ENCODE results near the gene SMYD4.

Gene SMYD4

GRCh38 chr17:1732833-1733321, 96.8 kb downstream of the SMYD4 start:
- Histone ChIP-seq H4K20me1 (ENCODE audit: control insufficient read depth, insufficient read depth, low read depth, low read length) (no peaks in the 10 kb centered on the region), H3K36me3 (ENCODE audit: control insufficient read depth, low read length) (peaks cover 58% of the 10 kb centered on the region), H3K79me2 (ENCODE audit: control insufficient read depth, low read length) (peaks cover 47% of the 10 kb centered on the region), H3K4me3 (ENCODE audit: low read length) (peak overlapping the region; percentile 77), H3K4me2 (ENCODE audit: low read length) (peak overlapping the region; percentile 98), H3K9me2 (replicated peaks; ENCODE audit: control insufficient read depth, low read length) (no peaks in the 10 kb centered on the region), H3K27ac (ENCODE audit: low read depth, low read length) (peak overlapping the region; percentile 99), H3F3A (ENCODE audit: control insufficient read depth, insufficient read depth) (peaks cover 23% of the 10 kb centered on the region), H3K9me3 (ENCODE audit: control insufficient read depth, insufficient read depth, low read length) (no peaks in the 10 kb centered on the region), H3K4me1 (ENCODE audit: control insufficient read depth, low read length) (peaks cover 92% of the 10 kb centered on the region), H3K27me3 (ENCODE audit: control insufficient read depth, low read length) (no peaks in the 10 kb centered on the region)
- TF ChIP-seq EZH2phosphoT487 (IDR thresholded peaks at IDR 0.05; ENCODE audit: borderline replicate concordance, low read length) (no peak), CTCF (IDR thresholded peaks at IDR 0.05; ENCODE audit: low read depth, low read length, poor library complexity, severe bottlenecking) (no peak)

- Histone ChIP-seq H4K20me1 (ENCODE audit: control insufficient read depth, insufficient read depth, low read depth, low read length) (no peaks in the 10 kb centered on the region), H3K9me2 (replicated peaks; ENCODE audit: control insufficient read depth, low read length) (no peaks in the 10 kb centered on the region), H3K27me3 (ENCODE audit: control insufficient read depth, low read length) (no peaks in the 10 kb centered on the region), H3K4me2 (ENCODE audit: low read length) (peak overlapping the region; percentile 98), H3K4me3 (ENCODE audit: low read length) (peak overlapping the region; percentile 77), H3K9me3 (ENCODE audit: control insufficient read depth, insufficient read depth, low read length) (no peaks in the 10 kb centered on the region), H3K79me2 (ENCODE audit: control insufficient read depth, low read length) (peaks cover 52% of the 10 kb centered on the region), H3K36me3 (ENCODE audit: control insufficient read depth, low read length) (peaks cover 58% of the 10 kb centered on the region), H3K4me1 (ENCODE audit: control insufficient read depth, low read length) (peaks cover 97% of the 10 kb centered on the region), H3F3A (ENCODE audit: control insufficient read depth, insufficient read depth) (peaks cover 23% of the 10 kb centered on the region), H3K27ac (ENCODE audit: low read depth, low read length) (peak overlapping the region; percentile 99)
- TF ChIP-seq CTCF (IDR thresholded peaks at IDR 0.05; ENCODE audit: low read depth, low read length, poor library complexity, severe bottlenecking) (no peak), EZH2phosphoT487 (IDR thresholded peaks at IDR 0.05; ENCODE audit: borderline replicate concordance, low read length) (no peak)
Measured at GRCh38 chr17:1732241-1732832, 97.4 kb downstream of the SMYD4 start.

GRCh38 chr17:1731194-1731506, 98.6 kb downstream of the SMYD4 start:
- Histone ChIP-seq H3K36me3 (ENCODE audit: control insufficient read depth, low read length) (peaks cover 62% of the 10 kb centered on the region), H3K4me1 (ENCODE audit: control insufficient read depth, low read length) (peaks cover 97% of the 10 kb centered on the region), H4K20me1 (ENCODE audit: control insufficient read depth, insufficient read depth, low read depth, low read length) (no peaks in the 10 kb centered on the region), H3F3A (ENCODE audit: control insufficient read depth, insufficient read depth) (peaks cover 23% of the 10 kb centered on the region), H3K9me3 (ENCODE audit: control insufficient read depth, insufficient read depth, low read length) (no peaks in the 10 kb centered on the region), H3K4me2 (ENCODE audit: low read length) (peak overlapping the region; percentile 61), H3K27me3 (ENCODE audit: control insufficient read depth, low read length) (no peaks in the 10 kb centered on the region), H3K27ac (ENCODE audit: low read depth, low read length) (peak overlapping the region; percentile 99), H3K79me2 (ENCODE audit: control insufficient read depth, low read length) (peaks cover 63% of the 10 kb centered on the region), H3K4me3 (ENCODE audit: low read length) (peak overlapping the region; percentile 68; the same call in 1 of the 2 replicates), H3K9me2 (replicated peaks; ENCODE audit: control insufficient read depth, low read length) (no peaks in the 10 kb centered on the region)
- TF ChIP-seq CTCF (IDR thresholded peaks at IDR 0.05; ENCODE audit: low read depth, low read length, poor library complexity, severe bottlenecking) (no peak), EZH2phosphoT487 (IDR thresholded peaks at IDR 0.05; ENCODE audit: borderline replicate concordance, low read length) (no peak)

Data from DOHH2 (cell line).